Peyer's patch (tissue), 4 donors: ENCODE results near the gene PIPOX. TPM values are rescaled to one million over a fixed set of nuclear protein-coding genes. Genes with fewer than 3 reads are reported as not detected.

ENCODE experiments used
- DNase-seq, 3 donors: peaks; one replicate each; pipeline ENCODE4 v3.0.0-alpha.2; 2017 to 2019
- H3K27ac ChIP-seq, 4 donors: fragments of 200-600 bp; sonication (generic); one replicate each; pipeline ENCODE4 v1.5.1; 2016 to 2019
- H3K27me3 ChIP-seq, 2 donors: fragments of 200-600 bp; sonication (generic); one replicate each; pipeline ENCODE4 v1.5.1; 2019
- H3K36me3 ChIP-seq, 3 donors: fragments of 200-600 bp; sonication (generic); one replicate each; pipeline ENCODE4 v1.5.1; 2016 to 2019
- H3K4me1 ChIP-seq, 4 donors: fragments of 200-600 bp; sonication (generic); one replicate each; pipeline ENCODE4 v1.5.1; 2016 to 2019
- H3K4me3 ChIP-seq, 4 donors: fragments of 200-600 bp; sonication (generic); 1 replicate in 3 of 4; 2 replicates in 1 of 4; pipeline ENCODE4 v1.5.1; 2016 to 2019; ENCODE audit warnings: mild to moderate bottlenecking in 1 of 4
- H3K9me3 ChIP-seq, 4 donors: fragments of 200-600 bp; sonication (generic); one replicate each; pipeline ENCODE4 v1.5.1; 2016 to 2019; ENCODE audit warnings: mild to moderate bottlenecking in 1 of 4
- CTCF ChIP-seq, 6 experiments: fragments of 450-650 bp in 4 of 6; fragments of 200-600 bp in 2 of 6; sonication (generic) in 1 of 6; IDR thresholded peaks; one replicate each; pipeline ENCODE4 v1.5.1; 2017 to 2019; ENCODE audit warnings: antibody characterized with exemption in 6 of 6, mild to moderate bottlenecking in 3 of 6, moderate library complexity in 1 of 6
- POLR2A ChIP-seq, 2 donors: fragments of 450-650 bp; IDR thresholded peaks; one replicate each; pipeline ENCODE4 v1.5.1; 2017; ENCODE audit warnings: antibody characterized with exemption in 2 of 2, mild to moderate bottlenecking in 2 of 2, moderate library complexity in 2 of 2
- total RNA-seq, 4 donors: library from RNA; depleted of rRNA; stranded (reverse); fragments of >200 nt; gene quantifications; one replicate each; pipeline ENCODE4 v1.1.0, GENCODE V29; 2016

The PIPOX gene
- 1 to 10 TPM in 3 of 4 donors, not detected in 1; 3.2 to 5.2 (median 4.8) TPM for total RNA-seq

GRCh38 chr17:29042679-29043538 is at the start of gene PIPOX:
TSS of gene PIPOX (plus strand) at chr17:29043141. CDS start at chr17:29043226, 85 bp downstream.
- Histone ChIP-seq H3K27me3 (no peaks in the 10 kb centered on the region), H3K36me3 (no peaks in the 10 kb centered on the region), H3K4me1 (peaks cover 0 to 8% (median 3%) of the 10 kb centered on the region in 4 donors), H3K9me3 (no peaks in the 10 kb centered on the region), H3K4me3 (peak within 1 kb of the TSS in 1 of 4 donors; percentile 19), H3K27ac (peak within 1 kb of the TSS in 2 of 4 donors; percentile 13 to 38)
- peak in 2 of 3 donors; percentile 18 to 48 for DNase-seq
- TF ChIP-seq CTCF (IDR thresholded peaks at IDR 0.05) (peak in 2 of 6 experiments; percentile 1 to 8), POLR2A (IDR thresholded peaks at IDR 0.05) (no peak)

GRCh38 chr17:28993645-28994426 is 49.1 kb upstream of the PIPOX start:
- H3K4me1 ChIP-seq: no peaks in the 10 kb centered on the region
- no peaks in the 10 kb centered on the region for H3K27me3 ChIP-seq
- TF ChIP-seq POLR2A (IDR thresholded peaks at IDR 0.05): no peak
- no peak for TF ChIP-seq CTCF (IDR thresholded peaks at IDR 0.05)
- no peak for DNase-seq
- no peaks in the 10 kb centered on the region for H3K36me3 ChIP-seq
- no peaks in the 10 kb centered on the region for H3K9me3 ChIP-seq
- H3K4me3 ChIP-seq: no peak overlapping the region
- H3K27ac ChIP-seq: no peak overlapping the region

GRCh38 chr17:28996554-28997096 is 46.3 kb upstream of the PIPOX start:
- DNase-seq: no peak
- Histone ChIP-seq H3K36me3 (no peaks in the 10 kb centered on the region), H3K4me3 (no peak overlapping the region), H3K27me3 (no peaks in the 10 kb centered on the region), H3K9me3 (no peaks in the 10 kb centered on the region), H3K27ac (no peak overlapping the region), H3K4me1 (no peaks in the 10 kb centered on the region)
- TF ChIP-seq POLR2A (IDR thresholded peaks at IDR 0.05) (no peak), CTCF (IDR thresholded peaks at IDR 0.05) (no peak)

GRCh38 chr17:28997806-28998205 is 45.1 kb upstream of the PIPOX start:
- no peaks in the 10 kb centered on the region for H3K9me3 ChIP-seq
- no peak for DNase-seq
- H3K4me3 ChIP-seq: no peak overlapping the region
- no peaks in the 10 kb centered on the region for H3K36me3 ChIP-seq
- no peaks in the 10 kb centered on the region for H3K4me1 ChIP-seq
- TF ChIP-seq CTCF (IDR thresholded peaks at IDR 0.05) (no peak), POLR2A (IDR thresholded peaks at IDR 0.05) (no peak)
- no peaks in the 10 kb centered on the region for H3K27me3 ChIP-seq
- H3K27ac ChIP-seq: no peak overlapping the region

- no peak for TF ChIP-seq POLR2A (IDR thresholded peaks at IDR 0.05)
- TF ChIP-seq CTCF (IDR thresholded peaks at IDR 0.05): no peak
- Histone ChIP-seq H3K27ac (no peak overlapping the region), H3K4me1 (no peaks in the 10 kb centered on the region), H3K9me3 (no peaks in the 10 kb centered on the region), H3K27me3 (no peaks in the 10 kb centered on the region), H3K36me3 (no peaks in the 10 kb centered on the region), H3K4me3 (no peak overlapping the region)
- no peak for DNase-seq
These were observed 43.7 kb upstream of the PIPOX start for GRCh38 chr17:28999206-28999605.
